ENCODE results near the gene NAT8. TPM values are rescaled to one million over a fixed set of nuclear protein-coding genes. Genes with fewer than 3 reads are reported as not detected.
"Not testable (repeated sequence)": the region's sequence is repeated elsewhere in the genome, so short reads cannot be mapped to it uniquely, and the experiment has no call there.

The NAT8 gene
- polyA plus RNA-seq, 1 donor (not counting 4 experiments of a cell fraction or from before 2014, with no cell fraction given), result not detected

DNA sequence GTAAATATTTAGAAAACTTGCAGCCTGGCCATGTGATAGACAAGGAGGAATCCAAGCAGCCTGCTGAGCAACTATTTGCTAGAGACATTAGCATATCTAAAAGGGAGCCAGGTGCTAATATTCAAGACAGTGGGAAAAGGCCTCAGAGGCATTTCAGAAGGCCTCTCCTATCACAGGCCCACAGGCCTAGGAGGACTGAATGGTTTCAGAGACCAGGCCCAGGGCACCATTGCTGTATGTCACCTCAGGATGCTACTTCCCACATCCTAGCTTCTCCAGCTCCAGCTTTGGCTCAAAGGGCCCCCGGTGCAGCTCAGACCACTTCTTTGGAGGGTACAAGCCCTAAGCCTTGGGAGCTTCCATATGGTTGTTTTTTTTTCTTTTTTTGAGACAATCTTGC, 3.8 kb downstream of the NAT8 start:
- TF ChIP-seq, protein P1, sequence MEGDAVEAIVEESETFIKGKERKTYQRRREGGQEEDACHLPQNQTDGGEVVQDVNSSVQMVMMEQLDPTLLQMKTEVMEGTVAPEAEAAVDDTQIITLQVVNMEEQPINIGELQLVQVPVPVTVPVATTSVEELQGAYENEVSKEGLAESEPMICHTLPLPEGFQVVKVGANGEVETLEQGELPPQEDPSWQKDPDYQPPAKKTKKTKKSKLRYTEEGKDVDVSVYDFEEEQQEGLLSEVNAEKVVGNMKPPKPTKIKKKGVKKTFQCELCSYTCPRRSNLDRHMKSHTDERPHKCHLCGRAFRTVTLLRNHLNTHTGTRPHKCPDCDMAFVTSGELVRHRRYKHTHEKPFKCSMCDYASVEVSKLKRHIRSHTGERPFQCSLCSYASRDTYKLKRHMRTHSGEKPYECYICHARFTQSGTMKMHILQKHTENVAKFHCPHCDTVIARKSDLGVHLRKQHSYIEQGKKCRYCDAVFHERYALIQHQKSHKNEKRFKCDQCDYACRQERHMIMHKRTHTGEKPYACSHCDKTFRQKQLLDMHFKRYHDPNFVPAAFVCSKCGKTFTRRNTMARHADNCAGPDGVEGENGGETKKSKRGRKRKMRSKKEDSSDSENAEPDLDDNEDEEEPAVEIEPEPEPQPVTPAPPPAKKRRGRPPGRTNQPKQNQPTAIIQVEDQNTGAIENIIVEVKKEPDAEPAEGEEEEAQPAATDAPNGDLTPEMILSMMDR (optimal IDR thresholded peaks at IDR 0.05 in 1 of 3, IDR thresholded peaks at IDR 0.05 in 1 of 3, conservative IDR thresholded peaks at IDR 0.05 in 1 of 3; ENCODE audit: extremely low read depth in 1 of 3, insufficient read depth in 2 of 3, low read length in 3 of 3), result no peak
- no peak for TF ChIP-seq EZH2 (IDR thresholded peaks at IDR 0.05; ENCODE audit: low read length)
- Histone ChIP-seq H3K9me3 (ENCODE audit: control insufficient read depth, low read depth, low read length) (no peaks in the 10 kb centered on the region), H3K27ac (ENCODE audit: control insufficient read depth, insufficient read depth, low read length) (no peak overlapping the region), H3K4me1 (ENCODE audit: control insufficient read depth, extremely low read depth, insufficient read depth, low read length) (no peaks in the 10 kb centered on the region), H3K9me1 (ENCODE audit: control insufficient read depth, extremely low read depth, insufficient read depth, low read length) (no peaks in the 10 kb centered on the region), H4K20me1 (ENCODE audit: control insufficient read depth, extremely low read depth, insufficient read depth, low read length) (no peaks in the 10 kb centered on the region), H3K36me3 (ENCODE audit: control insufficient read depth in 2 of 2, extremely low read depth in 1 of 2, insufficient read depth in 2 of 2, low read length in 2 of 2) (no peaks in the 10 kb centered on the region), H3K79me2 (ENCODE audit: control insufficient read depth, insufficient read depth, low read length) (no peaks in the 10 kb centered on the region), H3K9ac (ENCODE audit: control insufficient read depth, extremely low read depth, insufficient read depth, low read length) (no peak overlapping the region), H3K4me3 (ENCODE audit: control insufficient read depth in 2 of 3, extremely low read depth in 1 of 3, insufficient read depth in 2 of 3, low read depth in 1 of 3, low read length in 3 of 3) (no peak overlapping the region), H2AFZ (ENCODE audit: control insufficient read depth, low read length) (no peak overlapping the region), H3K4me2 (ENCODE audit: control insufficient read depth, extremely low read depth, insufficient read depth, low read depth, low read length) (no peak overlapping the region), H3K27me3 (ENCODE audit: control insufficient read depth, extremely low read depth, insufficient read depth, low read length) (no peaks in the 10 kb centered on the region)
- dilution Hi-C loops (cut with MboI; ENCODE audit: extremely low pct_ligation_motif_present, low sequenced_read_pairs), result no loop called here
- no peak for FAIRE-seq
- DNase-seq (ENCODE audit: low read depth, low spot score), result no peak

DNA sequence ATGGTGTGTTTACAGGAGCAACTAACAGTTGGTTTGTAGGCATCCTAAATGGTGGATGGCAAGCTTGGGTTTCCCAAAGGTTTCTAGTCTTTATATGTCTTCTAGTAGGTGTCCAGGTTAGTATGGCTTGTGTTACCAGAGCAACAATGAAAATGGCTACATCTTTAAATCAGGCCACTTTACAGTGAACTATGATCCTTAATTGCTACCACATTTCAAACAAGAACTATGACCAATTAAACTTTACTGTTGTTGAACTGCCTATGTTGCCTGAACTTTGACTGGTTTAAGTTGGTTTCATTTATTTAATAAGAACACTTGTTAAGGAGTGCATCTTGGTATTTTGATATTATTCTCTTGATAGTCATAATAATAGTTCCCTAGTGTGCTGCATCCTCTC, 5.2 kb downstream of the NAT8 start:
- dilution Hi-C loops (cut with MboI; ENCODE audit: extremely low pct_ligation_motif_present, low sequenced_read_pairs); FAIRE-seq: not testable (repeated sequence)

DNA sequence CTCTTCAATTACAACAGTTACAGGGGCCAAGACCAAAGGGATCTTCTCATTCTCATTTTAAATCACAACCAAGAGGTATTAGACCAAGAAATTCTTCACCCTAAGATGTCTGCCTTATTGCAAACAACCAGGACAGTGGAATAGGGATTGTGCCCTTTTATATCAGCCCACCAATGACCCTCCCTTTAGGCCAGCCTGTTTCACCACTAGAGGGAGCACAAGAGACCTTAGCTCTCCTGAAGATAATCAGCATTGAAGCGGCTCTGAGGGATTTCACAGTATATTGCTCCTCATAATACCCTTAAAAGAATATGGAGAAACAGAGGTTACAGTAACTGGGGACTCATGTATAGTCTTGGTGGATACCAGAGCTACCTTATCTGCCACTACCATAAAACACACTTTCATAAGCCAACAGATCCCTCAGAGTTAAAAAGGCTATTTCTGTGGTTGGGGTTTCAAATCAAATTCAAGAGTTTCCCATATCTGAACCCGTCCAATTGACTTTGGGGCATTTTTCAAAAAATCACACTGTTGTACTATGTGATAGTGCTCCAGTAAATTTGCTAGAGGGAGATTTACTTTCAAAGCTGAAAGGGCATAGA, 11.5 kb downstream of the NAT8 start:
- TF ChIP-seq, protein P1 (optimal IDR thresholded peaks at IDR 0.05 in 1 of 3, IDR thresholded peaks at IDR 0.05 in 1 of 3, conservative IDR thresholded peaks at IDR 0.05 in 1 of 3; ENCODE audit: extremely low read depth in 1 of 3, insufficient read depth in 2 of 3, low read length in 3 of 3), result peak in 2 of 3 experiments; percentile 37 to 44
- FAIRE-seq, result peak; percentile 90
- H2AFZ ChIP-seq (ENCODE audit: control insufficient read depth, low read length), result not testable (repeated sequence)

More for the DNA sequence above, 5.2 kb downstream of the NAT8 start:
- not testable (repeated sequence) for H2AFZ ChIP-seq (ENCODE audit: control insufficient read depth, low read length); H4K20me1 ChIP-seq (ENCODE audit: control insufficient read depth, extremely low read depth, insufficient read depth, low read length); H3K9me3 ChIP-seq (ENCODE audit: control insufficient read depth, low read depth, low read length); H3K4me2 ChIP-seq (ENCODE audit: control insufficient read depth, extremely low read depth, insufficient read depth, low read depth, low read length); H3K4me1 ChIP-seq (ENCODE audit: control insufficient read depth, extremely low read depth, insufficient read depth, low read length); H3K27me3 ChIP-seq (ENCODE audit: control insufficient read depth, extremely low read depth, insufficient read depth, low read length); H3K36me3 ChIP-seq (ENCODE audit: control insufficient read depth in 2 of 2, extremely low read depth in 1 of 2, insufficient read depth in 2 of 2, low read length in 2 of 2); H3K27ac ChIP-seq (ENCODE audit: control insufficient read depth, insufficient read depth, low read length); H3K79me2 ChIP-seq (ENCODE audit: control insufficient read depth, insufficient read depth, low read length); H3K9me1 ChIP-seq (ENCODE audit: control insufficient read depth, extremely low read depth, insufficient read depth, low read length); H3K9ac ChIP-seq (ENCODE audit: control insufficient read depth, extremely low read depth, insufficient read depth, low read length); H3K4me3 ChIP-seq (ENCODE audit: control insufficient read depth in 2 of 3, extremely low read depth in 1 of 3, insufficient read depth in 2 of 3, low read depth in 1 of 3, low read length in 3 of 3); DNase-seq (ENCODE audit: low read depth, low spot score)

DNA sequence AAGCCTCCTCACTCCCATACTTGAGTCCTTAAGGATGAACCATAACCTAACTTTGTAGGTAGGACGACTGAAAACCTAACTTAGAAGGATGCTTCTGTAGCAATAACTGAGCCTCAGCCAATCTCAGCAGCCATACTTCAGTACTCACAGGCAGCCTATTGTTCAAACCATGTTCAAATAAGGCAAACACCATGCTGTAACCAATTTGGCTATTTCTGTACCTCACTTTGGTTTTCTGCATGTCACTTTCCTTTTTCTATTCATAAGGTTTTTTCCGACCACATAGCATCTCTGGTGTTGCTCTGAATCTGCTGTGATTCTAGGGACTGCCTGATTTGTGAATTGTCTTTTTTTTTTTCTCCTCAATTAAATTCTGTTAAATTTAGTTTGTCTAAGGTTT, 13.7 kb downstream of the NAT8 start:
- H3K27ac ChIP-seq (ENCODE audit: control insufficient read depth, insufficient read depth, low read length); H3K9ac ChIP-seq (ENCODE audit: control insufficient read depth, extremely low read depth, insufficient read depth, low read length); H3K4me2 ChIP-seq (ENCODE audit: control insufficient read depth, extremely low read depth, insufficient read depth, low read depth, low read length); H3K79me2 ChIP-seq (ENCODE audit: control insufficient read depth, insufficient read depth, low read length); H3K9me3 ChIP-seq (ENCODE audit: control insufficient read depth, low read depth, low read length); dilution Hi-C loops (cut with MboI; ENCODE audit: extremely low pct_ligation_motif_present, low sequenced_read_pairs); DNase-seq (ENCODE audit: low read depth, low spot score); H3K9me1 ChIP-seq (ENCODE audit: control insufficient read depth, extremely low read depth, insufficient read depth, low read length); H3K4me3 ChIP-seq (ENCODE audit: control insufficient read depth in 2 of 3, extremely low read depth in 1 of 3, insufficient read depth in 2 of 3, low read depth in 1 of 3, low read length in 3 of 3); FAIRE-seq; H2AFZ ChIP-seq (ENCODE audit: control insufficient read depth, low read length); H3K27me3 ChIP-seq (ENCODE audit: control insufficient read depth, extremely low read depth, insufficient read depth, low read length); H3K4me1 ChIP-seq (ENCODE audit: control insufficient read depth, extremely low read depth, insufficient read depth, low read length); H3K36me3 ChIP-seq (ENCODE audit: control insufficient read depth in 2 of 2, extremely low read depth in 1 of 2, insufficient read depth in 2 of 2, low read length in 2 of 2); H4K20me1 ChIP-seq (ENCODE audit: control insufficient read depth, extremely low read depth, insufficient read depth, low read length): not testable (repeated sequence)

More for the DNA sequence above, 11.5 kb downstream of the NAT8 start:
- H3K36me3 ChIP-seq (ENCODE audit: control insufficient read depth in 2 of 2, extremely low read depth in 1 of 2, insufficient read depth in 2 of 2, low read length in 2 of 2); H4K20me1 ChIP-seq (ENCODE audit: control insufficient read depth, extremely low read depth, insufficient read depth, low read length); H3K4me1 ChIP-seq (ENCODE audit: control insufficient read depth, extremely low read depth, insufficient read depth, low read length); H3K4me3 ChIP-seq (ENCODE audit: control insufficient read depth in 2 of 3, extremely low read depth in 1 of 3, insufficient read depth in 2 of 3, low read depth in 1 of 3, low read length in 3 of 3); H3K9me1 ChIP-seq (ENCODE audit: control insufficient read depth, extremely low read depth, insufficient read depth, low read length); H3K4me2 ChIP-seq (ENCODE audit: control insufficient read depth, extremely low read depth, insufficient read depth, low read depth, low read length); H3K9me3 ChIP-seq (ENCODE audit: control insufficient read depth, low read depth, low read length); H3K9ac ChIP-seq (ENCODE audit: control insufficient read depth, extremely low read depth, insufficient read depth, low read length); dilution Hi-C loops (cut with MboI; ENCODE audit: extremely low pct_ligation_motif_present, low sequenced_read_pairs); DNase-seq (ENCODE audit: low read depth, low spot score); H3K27me3 ChIP-seq (ENCODE audit: control insufficient read depth, extremely low read depth, insufficient read depth, low read length); H3K79me2 ChIP-seq (ENCODE audit: control insufficient read depth, insufficient read depth, low read length); H3K27ac ChIP-seq (ENCODE audit: control insufficient read depth, insufficient read depth, low read length): not testable (repeated sequence)
